ENCODE measurements around the gene NECAB2. TPM values are rescaled to one million over a fixed set of nuclear protein-coding genes. Genes with fewer than 3 reads are reported as not detected.

NECAB2 gene
- total RNA-seq, 1 donor from 2014 or later: 1.8 TPM

DNA sequence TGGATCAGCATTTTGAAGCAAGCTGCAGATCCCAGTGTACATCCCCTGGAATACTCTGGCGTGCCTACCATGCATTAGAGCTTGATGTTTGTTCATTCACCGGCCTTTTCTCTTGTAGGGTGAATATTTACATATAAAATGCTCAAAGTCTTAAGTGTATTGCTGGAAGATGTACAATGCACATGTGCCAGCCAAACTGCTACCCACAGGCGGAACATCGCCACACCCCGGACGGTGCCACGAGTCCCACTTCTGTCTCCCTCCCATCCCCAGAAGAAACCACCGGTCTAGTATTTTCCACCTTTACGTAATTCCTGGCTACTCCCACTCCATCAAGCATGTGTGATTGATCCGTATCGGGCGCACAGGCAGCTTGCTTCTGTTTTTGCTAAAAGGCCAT lies 70.4 kb downstream of the NECAB2 start:
- DNase-seq (ENCODE audit: low spot score in 2 of 2, unreplicated experiment in 2 of 2): no peak

GRCh38 chr16:84039696-84040095 lies 71.7 kb downstream of the NECAB2 start:
- Mint-ChIP-seq H3K27me3 (ENCODE audit: low read depth) (peaks cover 63% of the 10 kb centered on the region), H3K9me3 (peaks cover 4% of the 10 kb centered on the region)

More for the DNA sequence above, 70.4 kb downstream of the NECAB2 start:
- H3K4me1 Mint-ChIP-seq: peaks cover 7% of the 10 kb centered on the region
- H3K9me3 Mint-ChIP-seq: peaks cover 4% of the 10 kb centered on the region
- TF ChIP-seq CTCF (IDR thresholded peaks at IDR 0.05; ENCODE audit: unreplicated experiment): no peak
- peaks cover 50% of the 10 kb centered on the region for H3K27me3 Mint-ChIP-seq (ENCODE audit: low read depth)
- no peak overlapping the region for H3K4me3 Mint-ChIP-seq
- no peaks in the 10 kb centered on the region for H3K36me3 Mint-ChIP-seq
- no peak overlapping the region for H3K27ac Mint-ChIP-seq

DNA sequence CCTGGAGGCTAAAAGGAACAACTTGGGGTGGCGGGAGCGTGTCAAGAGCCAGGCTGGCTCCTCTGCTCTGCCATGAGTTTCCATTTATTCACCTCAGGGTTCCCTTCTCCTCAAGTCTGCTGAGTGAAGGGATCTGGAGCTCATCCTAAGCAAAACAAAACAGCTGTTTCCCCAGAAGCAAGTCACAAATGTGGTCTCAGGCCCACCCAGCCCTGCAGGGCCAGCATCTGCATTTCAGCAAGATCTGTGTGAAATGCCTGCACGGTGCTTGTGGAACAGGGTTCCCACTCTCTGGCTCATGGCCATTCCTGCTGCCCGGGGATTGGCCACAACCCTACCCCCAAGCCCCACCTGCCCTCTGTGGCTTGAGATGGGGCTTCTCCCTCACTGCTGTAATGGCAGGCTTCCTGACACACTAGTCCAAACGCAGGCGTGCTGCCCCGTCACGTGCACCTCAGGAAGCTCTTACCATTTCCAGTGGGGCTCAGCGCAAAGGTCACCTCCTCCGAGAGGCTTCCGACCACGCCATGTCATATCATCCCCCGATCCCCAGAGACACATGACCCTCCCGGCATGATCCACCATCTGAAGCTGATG lies 72.3 kb downstream of the NECAB2 start:
- no peaks in the 10 kb centered on the region for H3K36me3 Mint-ChIP-seq
- no peak for DNase-seq (ENCODE audit: low spot score in 2 of 2, unreplicated experiment in 2 of 2)
- peaks cover 64% of the 10 kb centered on the region for H3K27me3 Mint-ChIP-seq (ENCODE audit: low read depth)
- H3K4me3 Mint-ChIP-seq: no peak overlapping the region
- TF ChIP-seq CTCF (IDR thresholded peaks at IDR 0.05; ENCODE audit: unreplicated experiment): no peak
- H3K9me3 Mint-ChIP-seq: peaks cover 4% of the 10 kb centered on the region
- no peak overlapping the region for H3K27ac Mint-ChIP-seq
- peaks cover 16% of the 10 kb centered on the region for H3K4me1 Mint-ChIP-seq

More at GRCh38 chr16:84039696-84040095, 71.7 kb downstream of the NECAB2 start:
- no peak overlapping the region for H3K4me3 Mint-ChIP-seq
- no peak for DNase-seq (ENCODE audit: low spot score in 2 of 2, unreplicated experiment in 2 of 2)
- no peak for TF ChIP-seq CTCF (IDR thresholded peaks at IDR 0.05; ENCODE audit: unreplicated experiment)
- peaks cover 16% of the 10 kb centered on the region for H3K4me1 Mint-ChIP-seq
- no peak overlapping the region for H3K27ac Mint-ChIP-seq
- no peaks in the 10 kb centered on the region for H3K36me3 Mint-ChIP-seq

DNA sequence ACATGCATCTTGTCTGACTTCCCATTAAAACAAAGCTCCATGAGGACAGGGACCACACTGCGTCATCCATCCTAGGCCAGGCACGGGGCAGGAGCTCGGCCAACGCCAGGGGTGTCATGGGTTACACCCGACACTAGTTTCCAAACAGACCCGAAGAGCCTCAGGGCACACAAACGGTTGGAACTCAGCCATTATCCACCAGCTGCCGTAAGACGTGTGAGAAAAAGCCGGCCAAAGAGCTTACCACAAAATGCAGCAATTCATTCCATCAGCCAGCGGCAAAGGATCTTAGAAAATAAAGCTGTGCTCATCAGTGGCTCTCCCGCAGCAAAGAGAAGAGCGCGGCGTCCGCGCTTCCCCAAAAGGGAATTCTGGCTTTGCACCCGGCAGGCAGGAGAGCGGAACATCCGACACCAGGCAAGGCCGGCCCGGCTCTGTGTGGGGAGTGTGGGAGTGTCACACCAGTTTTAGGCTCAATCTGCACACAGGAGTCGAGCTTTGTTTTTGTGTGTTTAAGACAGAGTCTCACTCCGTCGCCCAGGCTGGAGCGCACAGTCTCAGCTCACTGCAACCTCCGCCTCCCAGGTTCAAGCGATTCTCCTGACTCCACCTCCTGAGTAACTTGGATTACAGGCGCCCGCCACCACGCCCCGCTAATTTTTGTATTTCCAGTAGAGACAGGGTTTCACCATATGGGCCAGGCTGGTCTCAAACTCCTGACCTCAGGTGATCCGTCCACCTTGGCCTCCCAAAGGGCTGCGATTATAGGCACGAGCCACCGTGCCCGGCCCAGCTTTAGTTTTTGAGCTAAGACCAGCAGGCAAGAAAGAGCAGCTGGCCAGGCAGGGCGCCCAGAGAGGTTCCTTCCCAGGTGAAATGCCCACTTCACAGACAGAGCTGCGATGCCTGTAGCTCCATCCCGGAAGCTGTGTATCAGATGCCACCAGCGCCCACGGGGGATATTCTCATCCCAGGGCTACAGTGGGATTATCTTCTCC lies 73.1 kb downstream of the NECAB2 start:
- Mint-ChIP-seq H3K4me1 (peaks cover 16% of the 10 kb centered on the region), H3K27ac (no peak overlapping the region), H3K27me3 (ENCODE audit: low read depth) (peaks cover 58% of the 10 kb centered on the region), H3K4me3 (no peak overlapping the region), H3K9me3 (peaks cover under 1% of the 10 kb centered on the region), H3K36me3 (no peaks in the 10 kb centered on the region)
- no peak for DNase-seq (ENCODE audit: low spot score in 2 of 2, unreplicated experiment in 2 of 2)
- TF ChIP-seq CTCF (IDR thresholded peaks at IDR 0.05; ENCODE audit: unreplicated experiment): no peak

GRCh38 chr16:84041881-84042280 lies 73.8 kb downstream of the NECAB2 start:
- TF ChIP-seq CTCF (IDR thresholded peaks at IDR 0.05; ENCODE audit: unreplicated experiment): no peak
- no peak overlapping the region for H3K27ac Mint-ChIP-seq
- no peaks in the 10 kb centered on the region for H3K36me3 Mint-ChIP-seq
- H3K9me3 Mint-ChIP-seq: no peaks in the 10 kb centered on the region
- peaks cover 16% of the 10 kb centered on the region for H3K4me1 Mint-ChIP-seq
- DNase-seq (ENCODE audit: low spot score in 2 of 2, unreplicated experiment in 2 of 2): no peak
- H3K27me3 Mint-ChIP-seq (ENCODE audit: low read depth): peaks cover 55% of the 10 kb centered on the region
- H3K4me3 Mint-ChIP-seq: no peak overlapping the region
